Naive thymus-derived CD4-positive, alpha-beta T cell (primary cell): ENCODE data around the gene NTMT1. TPM values are rescaled to one million over a fixed set of nuclear protein-coding genes. Genes with fewer than 3 reads are reported as not detected.

Experiments used
- ATAC-seq: fragments of 150-1000 bp; cut with Tn5 transposase; 2 replicates; pipeline ENCODE4 v1.10.0; 2021; ENCODE audit warnings: mild to moderate bottlenecking, moderate library complexity
- CTCF ChIA-PET: fragments of 350-600 bp; sonication (Branson Sonifier 250); formaldehyde crosslinking; loops from one replicate; lab custom pipeline; 2021; ENCODE audit warnings: antibody characterized with exemption; lab: Charles Lee
- POLR2A ChIA-PET: fragments of 350-600 bp; sonication (Branson Sonifier 250); formaldehyde crosslinking; loops from one replicate; lab custom pipeline; 2021; ENCODE audit warnings: antibody characterized with exemption, inconsistent platforms; lab: Charles Lee
- DNase-seq, 9 donors: peaks; one replicate each; pipeline versions ENCODE4 v3.0.0 to v3.0.0-alpha.2; 2020 to 2022; ENCODE audit warnings: mixed read lengths in 1 of 9
- H3K27ac ChIP-seq: one replicate; pipeline ENCODE4 v1.7.0; 2013; ENCODE audit warnings: mild to moderate bottlenecking, low read depth, low read length, moderate library complexity
- H3K27me3 ChIP-seq, 2 donors: one replicate each; pipeline ENCODE4 v1.7.0; 2013; ENCODE audit warnings: low read length in 2 of 2, mild to moderate bottlenecking in 2 of 2, moderate library complexity in 2 of 2; ENCODE audit not compliant: control insufficient read depth in 2 of 2, insufficient read depth in 2 of 2
- H3K36me3 ChIP-seq, 3 experiments: 1 replicate in 2 of 3; 2 replicates in 1 of 3; pipeline ENCODE4 v1.7.0; 2013; ENCODE audit warnings: low read length in 3 of 3, mild to moderate bottlenecking in 3 of 3, moderate library complexity in 1 of 3; ENCODE audit not compliant: insufficient read depth in 3 of 3, control insufficient read depth in 2 of 3
- H3K4me1 ChIP-seq, 2 donors: one replicate each; pipeline ENCODE4 v1.7.0; 2013; ENCODE audit warnings: low read length in 2 of 2, mild to moderate bottlenecking in 2 of 2, moderate library complexity in 1 of 2; ENCODE audit not compliant: control insufficient read depth in 2 of 2, insufficient read depth in 2 of 2
- H3K4me3 ChIP-seq: 2 replicates; pipeline ENCODE4 v1.7.0; 2013; ENCODE audit warnings: mild to moderate bottlenecking, low read length
- H3K9me3 ChIP-seq, 3 experiments: 1 replicate in 2 of 3; 2 replicates in 1 of 3; pipeline ENCODE4 v1.7.0; 2013; ENCODE audit warnings: low read length in 3 of 3; ENCODE audit not compliant: control insufficient read depth in 2 of 3
- H3K27ac Mint-ChIP-seq, 9 donors: one replicate each; pipeline ENCODE4 v1.8.0; 2020 to 2022; ENCODE audit warnings: mixed read lengths in 9 of 9, mild to moderate bottlenecking in 8 of 9, moderate library complexity in 5 of 9, inconsistent platforms in 2 of 9
- H3K27me3 Mint-ChIP-seq, 5 donors: one replicate each; pipeline ENCODE4 v1.8.0; 2021 to 2022; ENCODE audit warnings: mixed read lengths in 5 of 5, mild to moderate bottlenecking in 1 of 5
- H3K36me3 Mint-ChIP-seq, 5 donors: one replicate each; pipeline ENCODE4 v1.8.0; 2020 to 2022; ENCODE audit warnings: mixed read lengths in 5 of 5, mild to moderate bottlenecking in 3 of 5, inconsistent platforms in 1 of 5
- H3K4me1 Mint-ChIP-seq, 7 donors: one replicate each; pipeline ENCODE4 v1.8.0; 2020 to 2022; ENCODE audit warnings: mixed read lengths in 7 of 7, mild to moderate bottlenecking in 3 of 7, inconsistent platforms in 1 of 7
- H3K4me3 Mint-ChIP-seq, 10 donors: one replicate each; pipeline ENCODE4 v1.8.0; 2020 to 2022; ENCODE audit warnings: mild to moderate bottlenecking in 10 of 10, mixed read lengths in 10 of 10, moderate library complexity in 6 of 10, inconsistent platforms in 2 of 10
- H3K9me3 Mint-ChIP-seq, 11 donors: one replicate each; pipeline ENCODE4 v1.8.0; 2020 to 2022; ENCODE audit warnings: mixed read lengths in 11 of 11, mild to moderate bottlenecking in 4 of 11, inconsistent platforms in 1 of 11, moderate library complexity in 1 of 11
- intact Hi-C, 2 donors: fragments of 100-400 bp; cut with micrococcal nuclease; formaldehyde crosslinking; loops; one replicate each; pipeline ENCODE4 v1.15.1; 2023
- polyA plus RNA-seq, 2 donors: library from polyadenylated mRNA; unstranded; fragments of 300-500 nt; fragmentation: Illumina TruSeq; gene quantifications; one replicate each; pipeline ENCODE4 v1.2.3, GENCODE V29; 2021
- total RNA-seq, 6 experiments: library from RNA in 5 of 6; stranded (reverse) in 5 of 6; gene quantifications; 1 replicate in 5 of 6; 2 replicates in 1 of 6; pipeline ENCODE4 v1.2.3 and lab custom pipeline; 2021 to 2026

NTMT1 gene
- total and polyA plus RNA-seq, 7 experiments from 2014 or later: 31.0 to 58.9 (median 43.7) TPM

DNA sequence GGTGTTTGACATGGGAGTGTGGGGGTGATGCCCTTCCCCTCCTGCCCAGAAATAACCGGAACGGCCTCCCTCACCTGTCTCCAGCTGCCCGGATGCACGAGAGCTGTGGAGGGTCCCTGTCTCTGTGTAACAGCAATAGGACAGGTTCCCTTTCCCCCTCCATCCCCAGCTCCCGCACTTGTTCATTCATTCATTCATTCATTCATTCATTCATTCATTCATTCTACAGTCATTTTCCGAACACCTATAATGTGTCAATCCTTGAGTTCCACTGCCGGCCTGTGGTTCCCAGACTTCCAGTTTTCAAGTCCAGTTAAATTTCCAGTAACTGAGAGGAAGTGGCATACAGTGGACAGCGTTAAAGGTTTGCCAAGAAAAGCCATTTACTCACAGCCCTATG is 46.7 kb downstream of the NTMT1 start:
- Mint-ChIP-seq H3K27me3 (peaks cover 0 to 22% (median 11%) of the 10 kb centered on the region in 5 donors), H3K36me3 (no peaks in the 10 kb centered on the region), H3K4me3 (no peak overlapping the region), H3K9me3 (no peaks in the 10 kb centered on the region), H3K4me1 (peaks cover 0 to 3% (median 0%) of the 10 kb centered on the region in 7 donors), H3K27ac (no peak overlapping the region)
- no peak overlapping the region for H3K4me3 ChIP-seq
- no peaks in the 10 kb centered on the region for H3K9me3 ChIP-seq
- no peaks in the 10 kb centered on the region for H3K36me3 ChIP-seq
- intact Hi-C loops: no loop called here
- no peak for DNase-seq
- ATAC-seq: no peak
- H3K27ac ChIP-seq: no peak overlapping the region
- H3K27me3 ChIP-seq: no peaks in the 10 kb centered on the region
- H3K4me1 ChIP-seq: no peaks in the 10 kb centered on the region
- CTCF ChIA-PET: interaction anchor here (0.6 kb wide), 1 partner anchor 53 kb away, joined by 3 read pairs; no protein-coding TSS in a partner anchor
- POLR2A ChIA-PET: no interaction called here

GRCh38 chr9:129673602-129674001 is 47.6 kb downstream of the NTMT1 start:
- Histone ChIP-seq H3K27ac (no peak overlapping the region), H3K27me3 (no peaks in the 10 kb centered on the region), H3K9me3 (no peaks in the 10 kb centered on the region), H3K36me3 (no peaks in the 10 kb centered on the region), H3K4me3 (no peak overlapping the region), H3K4me1 (no peaks in the 10 kb centered on the region)
- ChIA-PET POLR2A (no interaction called here), CTCF (interaction anchor here (1.0 kb wide), 1 partner anchor 11 kb away, joined by 3 read pairs; no protein-coding TSS in a partner anchor)
- intact Hi-C loops: no loop called here
- Mint-ChIP-seq H3K27me3 (peaks cover 5 to 22% (median 16%) of the 10 kb centered on the region in 5 donors), H3K4me1 (peaks cover 0 to 3% (median 0%) of the 10 kb centered on the region in 7 donors), H3K36me3 (no peaks in the 10 kb centered on the region), H3K4me3 (no peak overlapping the region), H3K9me3 (peaks cover 0 to 1% (median 0%) of the 10 kb centered on the region in 11 donors), H3K27ac (no peak overlapping the region)
- no peak for ATAC-seq
- no peak for DNase-seq

DNA sequence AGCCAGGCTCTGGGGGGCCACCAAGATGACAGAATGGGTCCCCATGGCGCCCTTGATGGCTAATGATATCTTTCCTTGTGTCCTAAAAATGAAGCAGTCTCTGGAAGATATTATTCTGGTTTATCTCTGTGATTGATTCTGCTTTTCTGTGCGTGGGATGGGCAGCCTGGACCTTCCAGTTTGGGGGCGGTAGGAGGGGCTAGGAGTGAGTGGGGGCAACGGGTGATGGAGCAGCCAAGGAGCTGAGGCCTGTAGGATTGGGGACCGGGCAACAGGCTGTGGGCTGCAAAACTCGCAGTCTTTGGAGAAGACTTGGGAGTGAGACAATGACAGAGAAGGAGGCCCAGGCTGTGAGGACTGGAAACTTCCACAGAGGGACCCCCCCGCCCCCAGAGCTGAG is 48.3 kb downstream of the NTMT1 start:
- intact Hi-C loops: no loop called here
- Mint-ChIP-seq H3K9me3 (peaks cover 0 to 1% (median 0%) of the 10 kb centered on the region in 11 donors), H3K36me3 (no peaks in the 10 kb centered on the region), H3K4me1 (peaks cover 0 to 3% (median 0%) of the 10 kb centered on the region in 7 donors), H3K27ac (no peak overlapping the region), H3K4me3 (no peak overlapping the region), H3K27me3 (peaks cover 5 to 19% (median 15%) of the 10 kb centered on the region in 5 donors)
- H3K4me1 ChIP-seq: no peaks in the 10 kb centered on the region
- DNase-seq (no peak), ATAC-seq (no peak)
- no peak overlapping the region for H3K27ac ChIP-seq
- no peaks in the 10 kb centered on the region for H3K27me3 ChIP-seq
- POLR2A ChIA-PET: no interaction called here
- H3K36me3 ChIP-seq: no peaks in the 10 kb centered on the region
- CTCF ChIA-PET: interaction anchor here (1.0 kb wide), 1 partner anchor 12 kb away, joined by 3 read pairs; no protein-coding TSS in a partner anchor
- no peaks in the 10 kb centered on the region for H3K9me3 ChIP-seq
- H3K4me3 ChIP-seq: no peak overlapping the region

GRCh38 chr9:129675620-129676019 is 49.7 kb downstream of the NTMT1 start:
- ATAC-seq: no peak

GRCh38 chr9:129676287-129676686 is 50.3 kb downstream of the NTMT1 start:
- ChIA-PET CTCF (no interaction called here), POLR2A (no interaction called here)
- no peak overlapping the region for H3K27ac ChIP-seq
- H3K4me1 ChIP-seq: no peaks in the 10 kb centered on the region
- Mint-ChIP-seq H3K27me3 (peaks cover 4 to 23% (median 12%) of the 10 kb centered on the region in 5 donors), H3K9me3 (peaks cover 0 to 1% (median 0%) of the 10 kb centered on the region in 11 donors), H3K27ac (no peak overlapping the region), H3K36me3 (no peaks in the 10 kb centered on the region), H3K4me1 (peaks cover 0 to 3% (median 0%) of the 10 kb centered on the region in 7 donors), H3K4me3 (no peak overlapping the region)
- no peak overlapping the region for H3K4me3 ChIP-seq
- H3K36me3 ChIP-seq: no peaks in the 10 kb centered on the region
- no peaks in the 10 kb centered on the region for H3K9me3 ChIP-seq
- ATAC-seq: no peak
- DNase-seq: no peak
- no peaks in the 10 kb centered on the region for H3K27me3 ChIP-seq
- intact Hi-C loops: no loop called here

More at GRCh38 chr9:129675620-129676019, 49.7 kb downstream of the NTMT1 start:
- no peak for DNase-seq
- Mint-ChIP-seq H3K27ac (no peak overlapping the region), H3K9me3 (peaks cover 0 to 1% (median 0%) of the 10 kb centered on the region in 11 donors), H3K36me3 (no peaks in the 10 kb centered on the region), H3K27me3 (peaks cover 4 to 18% (median 12%) of the 10 kb centered on the region in 5 donors), H3K4me1 (peaks cover 0 to 3% (median 0%) of the 10 kb centered on the region in 7 donors), H3K4me3 (no peak overlapping the region)
- POLR2A ChIA-PET: no interaction called here
- Histone ChIP-seq H3K27ac (no peak overlapping the region), H3K9me3 (no peaks in the 10 kb centered on the region), H3K36me3 (no peaks in the 10 kb centered on the region), H3K27me3 (no peaks in the 10 kb centered on the region), H3K4me3 (no peak overlapping the region), H3K4me1 (no peaks in the 10 kb centered on the region)
- intact Hi-C loops: no loop called here
- CTCF ChIA-PET: no interaction called here

GRCh38 chr9:129676975-129677374 is 51.0 kb downstream of the NTMT1 start:
- Mint-ChIP-seq H3K9me3 (peaks cover 0 to 1% (median 0%) of the 10 kb centered on the region in 11 donors), H3K4me1 (peaks cover 0 to under 1% (median 0%) of the 10 kb centered on the region in 7 donors), H3K27me3 (peaks cover 4 to 23% (median 12%) of the 10 kb centered on the region in 5 donors), H3K4me3 (no peak overlapping the region), H3K27ac (no peak overlapping the region), H3K36me3 (no peaks in the 10 kb centered on the region)
- no peaks in the 10 kb centered on the region for H3K36me3 ChIP-seq
- no peak overlapping the region for H3K4me3 ChIP-seq
- POLR2A ChIA-PET: no interaction called here
- intact Hi-C loops: no loop called here
- no peaks in the 10 kb centered on the region for H3K27me3 ChIP-seq
- H3K27ac ChIP-seq: no peak overlapping the region
- CTCF ChIA-PET: no interaction called here
- no peaks in the 10 kb centered on the region for H3K4me1 ChIP-seq
- no peak for DNase-seq
- no peak for ATAC-seq
- no peaks in the 10 kb centered on the region for H3K9me3 ChIP-seq

- no peaks in the 10 kb centered on the region for H3K9me3 ChIP-seq
These were observed 51.5 kb downstream of the NTMT1 start for GRCh38 chr9:129677456-129677855.

More at GRCh38 chr9:129677456-129677855, 51.5 kb downstream of the NTMT1 start:
- ChIA-PET POLR2A (no interaction called here), CTCF (no interaction called here)
- H3K4me1 ChIP-seq: no peaks in the 10 kb centered on the region
- Mint-ChIP-seq H3K4me3 (no peak overlapping the region), H3K36me3 (no peaks in the 10 kb centered on the region), H3K27ac (no peak overlapping the region), H3K27me3 (peaks cover 4 to 23% (median 12%) of the 10 kb centered on the region in 5 donors), H3K9me3 (peaks cover 0 to 1% (median 0%) of the 10 kb centered on the region in 11 donors), H3K4me1 (no peaks in the 10 kb centered on the region)
- intact Hi-C loops: no loop called here
- H3K27me3 ChIP-seq: no peaks in the 10 kb centered on the region
- H3K4me3 ChIP-seq: no peak overlapping the region
- DNase-seq: no peak
- no peak for ATAC-seq
- H3K27ac ChIP-seq: no peak overlapping the region
- no peaks in the 10 kb centered on the region for H3K36me3 ChIP-seq
